Thoracic aorta (tissue), 2 donors: ENCODE measurements around the gene CDC16. TPM values are rescaled to one million over a fixed set of nuclear protein-coding genes. Genes with fewer than 3 reads are reported as not detected.

Source experiments
- ATAC-seq: fragments of 150-250 bp; one replicate; pipeline ENCODE4 v1.8.0; 2017; ENCODE audit warnings: low read depth; ENCODE audit not compliant: insufficient number of reproducible peaks, low FRiP score
- DNase-seq: peaks from one replicate; pipeline ENCODE4 v3.0.0-alpha.2; 2020; ENCODE audit warnings: low spot score
- H3K27ac ChIP-seq, 2 donors: fragments of 200-600 bp; sonication (generic); 1 replicate in 1 of 2; 2 replicates in 1 of 2; pipeline ENCODE4 v1.5.1; 2016; ENCODE audit warnings: mild to moderate bottlenecking in 2 of 2, moderate library complexity in 2 of 2
- H3K27me3 ChIP-seq: fragments of 200-600 bp; sonication (generic); replicated peaks from 2 replicates; pipeline ENCODE4 v1.6.0; 2016; ENCODE audit warnings: mild to moderate bottlenecking; ENCODE audit not compliant: insufficient read depth
- H3K36me3 ChIP-seq: fragments of 200-600 bp; sonication (generic); one replicate; pipeline ENCODE4 v1.5.1; 2016
- H3K4me1 ChIP-seq, 2 donors: fragments of 200-600 bp; sonication (generic); 1 replicate in 1 of 2; 2 replicates in 1 of 2; pipeline versions ENCODE4 v1.5.1 to v1.6.0; 2016; ENCODE audit warnings: low read depth in 2 of 2, mild to moderate bottlenecking in 1 of 2; ENCODE audit not compliant: control insufficient read depth in 1 of 2
- H3K4me3 ChIP-seq: fragments of 200-600 bp; sonication (generic); 2 replicates; pipeline ENCODE4 v1.5.1; 2016; ENCODE audit warnings: mild to moderate bottlenecking
- H3K9me3 ChIP-seq: fragments of 200-600 bp; sonication (generic); 2 replicates; pipeline ENCODE4 v1.5.1; 2016
- total RNA-seq, 2 donors: library from RNA; depleted of rRNA; stranded (reverse); fragments of >200 nt; gene quantifications; one replicate each; pipeline versions ENCODE4 v1.1.0 to v1.2.3, GENCODE V29; 2016
- TF ChIP-seq, protein P1 (sequence below): fragments of 200-600 bp; sonication (generic); IDR thresholded peaks from one replicate; pipeline ENCODE4 v1.5.1; 2019; ENCODE audit warnings: antibody characterized with exemption

Gene CDC16
- total RNA-seq, 2 donors from 2014 or later, result 45.4 to 73.3 TPM

DNA sequence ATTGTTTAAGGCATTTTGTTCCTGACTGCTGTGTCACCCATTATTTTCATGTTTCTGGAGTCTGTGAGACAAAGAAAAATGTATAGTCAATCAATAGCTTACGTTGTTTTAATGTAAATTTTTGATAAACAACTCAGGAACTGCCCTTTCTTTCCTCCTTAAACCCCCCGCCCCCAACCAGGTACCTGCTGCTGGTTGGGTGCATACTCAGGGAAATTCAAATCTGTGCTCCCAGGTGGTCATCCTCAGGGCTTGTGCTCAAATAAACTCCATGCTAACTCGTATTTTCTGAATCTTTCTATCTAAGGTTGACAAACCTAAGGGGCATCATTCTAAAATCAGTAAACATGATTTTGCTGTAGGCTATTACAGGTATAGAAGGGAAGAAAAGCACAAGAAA is 4.1 kb upstream of the CDC16 start:
- H3K36me3 ChIP-seq, result no peaks in the 10 kb centered on the region
- no peak overlapping the region for H3K4me3 ChIP-seq
- DNase-seq, result no peak
- no peak for ATAC-seq
- no peak overlapping the region for H3K27ac ChIP-seq
- TF ChIP-seq, protein P1, sequence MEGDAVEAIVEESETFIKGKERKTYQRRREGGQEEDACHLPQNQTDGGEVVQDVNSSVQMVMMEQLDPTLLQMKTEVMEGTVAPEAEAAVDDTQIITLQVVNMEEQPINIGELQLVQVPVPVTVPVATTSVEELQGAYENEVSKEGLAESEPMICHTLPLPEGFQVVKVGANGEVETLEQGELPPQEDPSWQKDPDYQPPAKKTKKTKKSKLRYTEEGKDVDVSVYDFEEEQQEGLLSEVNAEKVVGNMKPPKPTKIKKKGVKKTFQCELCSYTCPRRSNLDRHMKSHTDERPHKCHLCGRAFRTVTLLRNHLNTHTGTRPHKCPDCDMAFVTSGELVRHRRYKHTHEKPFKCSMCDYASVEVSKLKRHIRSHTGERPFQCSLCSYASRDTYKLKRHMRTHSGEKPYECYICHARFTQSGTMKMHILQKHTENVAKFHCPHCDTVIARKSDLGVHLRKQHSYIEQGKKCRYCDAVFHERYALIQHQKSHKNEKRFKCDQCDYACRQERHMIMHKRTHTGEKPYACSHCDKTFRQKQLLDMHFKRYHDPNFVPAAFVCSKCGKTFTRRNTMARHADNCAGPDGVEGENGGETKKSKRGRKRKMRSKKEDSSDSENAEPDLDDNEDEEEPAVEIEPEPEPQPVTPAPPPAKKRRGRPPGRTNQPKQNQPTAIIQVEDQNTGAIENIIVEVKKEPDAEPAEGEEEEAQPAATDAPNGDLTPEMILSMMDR, result no peak
- H3K9me3 ChIP-seq, result no peaks in the 10 kb centered on the region
- H3K4me1 ChIP-seq, result peaks cover 2 to 3% of the 10 kb centered on the region in 2 donors
- no peaks in the 10 kb centered on the region for H3K27me3 ChIP-seq

- DNase-seq (no peak), ATAC-seq (no peak)
- no peaks in the 10 kb centered on the region for H3K27me3 ChIP-seq
- peaks cover 2% of the 10 kb centered on the region for H3K36me3 ChIP-seq
- no peak overlapping the region for H3K4me3 ChIP-seq
- no peaks in the 10 kb centered on the region for H3K9me3 ChIP-seq
- peaks cover 8 to 9% of the 10 kb centered on the region in 2 donors for H3K4me1 ChIP-seq
- TF ChIP-seq, protein P1, result no peak
- no peak overlapping the region for H3K27ac ChIP-seq
These were observed 2.8 kb upstream of the CDC16 start for GRCh38 chr13:114231886-114232285.

DNA sequence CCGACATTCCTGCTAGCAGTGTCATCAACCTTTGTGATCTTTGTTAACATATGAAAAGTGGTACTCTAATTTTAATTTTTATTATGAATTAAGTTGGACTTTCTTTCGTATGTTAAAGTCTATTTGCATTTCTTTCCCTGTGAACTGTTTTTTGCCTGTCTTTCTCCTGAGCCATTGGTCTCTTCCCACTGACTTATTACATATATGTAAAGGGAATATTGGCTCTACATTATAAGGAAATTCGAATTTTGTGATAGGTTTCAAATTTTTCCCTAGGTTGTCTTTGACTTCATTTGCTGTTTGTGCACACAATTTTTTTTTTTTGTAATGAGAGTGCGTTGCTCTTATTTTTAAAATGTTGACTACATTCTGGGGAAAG is 442 bp upstream of the CDC16 start:
- TF ChIP-seq, protein P1, result no peak

GRCh38 chr13:114235697-114236096 is 1.0 kb downstream of the CDC16 start:
- Histone ChIP-seq H3K4me1 (peaks cover 8 to 9% of the 10 kb centered on the region in 2 donors), H3K27ac (peak overlapping the region in 1 of 2 donors; percentile 72), H3K4me3 (peak overlapping the region; percentile 96), H3K36me3 (peaks cover 31% of the 10 kb centered on the region), H3K9me3 (no peaks in the 10 kb centered on the region), H3K27me3 (no peaks in the 10 kb centered on the region)
- no peak for DNase-seq
- ATAC-seq, result no peak
- TF ChIP-seq, protein P1, result no peak

More for the DNA sequence above, 442 bp upstream of the CDC16 start:
- no peaks in the 10 kb centered on the region for H3K27me3 ChIP-seq
- no peak for ATAC-seq
- DNase-seq, result no peak
- H3K36me3 ChIP-seq, result peaks cover 20% of the 10 kb centered on the region
- H3K9me3 ChIP-seq, result no peaks in the 10 kb centered on the region
- peak overlapping the region in 1 of 2 donors; percentile 72 for H3K27ac ChIP-seq
- peak overlapping the region; percentile 96 for H3K4me3 ChIP-seq
- H3K4me1 ChIP-seq, result peaks cover 8 to 9% of the 10 kb centered on the region in 2 donors

GRCh38 chr13:114236227-114236626 is 1.5 kb downstream of the CDC16 start:
- peaks cover 37% of the 10 kb centered on the region for H3K36me3 ChIP-seq
- H3K9me3 ChIP-seq, result no peaks in the 10 kb centered on the region
- H3K4me3 ChIP-seq, result peak overlapping the region; percentile 96
- TF ChIP-seq, protein P1, result no peak
- peaks cover 8 to 9% of the 10 kb centered on the region in 2 donors for H3K4me1 ChIP-seq
- ATAC-seq (no peak), DNase-seq (no peak)
- H3K27me3 ChIP-seq, result no peaks in the 10 kb centered on the region
- no peak overlapping the region for H3K27ac ChIP-seq
